ENCODE results near the gene SLC1A5. TPM values are rescaled to one million over a fixed set of nuclear protein-coding genes. Genes with fewer than 3 reads are reported as not detected.
"Not testable (repeated sequence)": the region's sequence is repeated elsewhere in the genome, so short reads cannot be mapped to it uniquely, and the experiment has no call there.

Gene SLC1A5
- total RNA-seq, 1 experiment from 2014 or later: 239 TPM

- Mint-ChIP-seq H3K36me3 (no peaks in the 10 kb centered on the region), H3K27ac (no peak overlapping the region), H3K4me3 (no peak overlapping the region), H3K27me3 (ENCODE audit: low read depth) (no peaks in the 10 kb centered on the region; the same call in 1 of the 2 replicates), H3K4me1 (peaks cover 9% of the 10 kb centered on the region), H3K9me3 (no peaks in the 10 kb centered on the region)
- ChIA-PET CTCF (interaction anchor here (1.1 kb wide), 1 partner anchor 9 kb away, joined by 3 read pairs; no protein-coding TSS in a partner anchor), POLR2A (no interaction called here)
- TF ChIP-seq KAT7 (CRISPR knock-in tag; IDR thresholded peaks at IDR 0.05; ENCODE audit: borderline replicate concordance) (no peak), TP53 (CRISPR knock-in tag; IDR thresholded peaks at IDR 0.05) (no peak), IRF1 (CRISPR knock-in tag; IDR thresholded peaks at IDR 0.05) (no peak), FOXP1 (CRISPR knock-in tag; IDR thresholded peaks at IDR 0.05; ENCODE audit: borderline replicate concordance) (no peak)
- ATAC-seq (no peak), DNase-seq (ENCODE audit: low spot score) (no peak)
Measured at GRCh38 chr19:46762245-46762890, 26.0 kb downstream of the SLC1A5 start.

DNA sequence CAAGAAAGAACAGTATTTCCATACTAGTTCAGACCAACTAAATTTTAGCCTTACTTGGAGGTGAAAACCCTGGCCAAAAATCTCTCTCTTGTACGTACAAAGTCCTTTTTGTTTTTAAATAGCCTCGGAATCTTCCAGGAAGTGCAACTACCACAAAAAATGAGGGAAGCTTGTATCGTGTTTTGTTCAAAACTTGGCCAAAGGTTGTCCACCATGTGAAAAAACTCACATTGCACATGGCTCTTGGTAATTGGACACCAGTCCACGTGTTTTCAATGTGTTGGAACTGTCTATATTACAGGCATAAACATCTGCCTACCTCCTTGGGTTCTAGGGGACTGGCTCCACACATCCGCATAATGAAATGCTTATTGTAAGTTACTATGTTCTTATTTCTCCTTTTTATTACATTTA, 27.0 kb downstream of the SLC1A5 start:
- 0 out of 2 replicates have a peak, but pooled peaks cover 1% of the 10 kb centered on the region for H3K36me3 Mint-ChIP-seq
- H3K27me3 Mint-ChIP-seq (ENCODE audit: low read depth): no peaks in the 10 kb centered on the region; the same call in 1 of the 2 replicates
- ATAC-seq: no peak
- POLR2A ChIA-PET: no interaction called here
- no peak for DNase-seq (ENCODE audit: low spot score)
- CTCF ChIA-PET: interaction anchor here (0.6 to 1.1 kb wide), 2 partner anchors 8 to 79 kb away, joined by 3 read pairs; no protein-coding TSS in a partner anchor
- TF ChIP-seq SP1 (CRISPR knock-in tag; conservative IDR thresholded peaks at IDR 0.05) (no peak), SOX15 (CRISPR knock-in tag; IDR thresholded peaks at IDR 0.05) (no peak), GRHL2 (CRISPR knock-in tag; IDR thresholded peaks at IDR 0.05; ENCODE audit: insufficient replicate concordance, severe bottlenecking) (no peak), RELA (CRISPR knock-in tag; IDR thresholded peaks at IDR 0.05; ENCODE audit: borderline replicate concordance) (no peak), ZBTB21 (CRISPR knock-in tag; IDR thresholded peaks at IDR 0.05; ENCODE audit: borderline replicate concordance) (no peak), OVOL2 (CRISPR knock-in tag; IDR thresholded peaks at IDR 0.05; ENCODE audit: borderline replicate concordance) (no peak), IRF2 (CRISPR knock-in tag; IDR thresholded peaks at IDR 0.05; ENCODE audit: borderline replicate concordance, low read depth) (no peak), ZNF416 (CRISPR knock-in tag; IDR thresholded peaks at IDR 0.05) (no peak), FOXK1 (CRISPR knock-in tag; IDR thresholded peaks at IDR 0.05) (no peak), SMAD4 (CRISPR knock-in tag; IDR thresholded peaks at IDR 0.05) (no peak), RORB (CRISPR knock-in tag; IDR thresholded peaks at IDR 0.05) (no peak), KAT7 (CRISPR knock-in tag; IDR thresholded peaks at IDR 0.05; ENCODE audit: borderline replicate concordance) (no peak), ATF2 (CRISPR knock-in tag; IDR thresholded peaks at IDR 0.05; ENCODE audit: borderline replicate concordance, low read depth) (no peak)
- TF ChIP-seq, protein P1, sequence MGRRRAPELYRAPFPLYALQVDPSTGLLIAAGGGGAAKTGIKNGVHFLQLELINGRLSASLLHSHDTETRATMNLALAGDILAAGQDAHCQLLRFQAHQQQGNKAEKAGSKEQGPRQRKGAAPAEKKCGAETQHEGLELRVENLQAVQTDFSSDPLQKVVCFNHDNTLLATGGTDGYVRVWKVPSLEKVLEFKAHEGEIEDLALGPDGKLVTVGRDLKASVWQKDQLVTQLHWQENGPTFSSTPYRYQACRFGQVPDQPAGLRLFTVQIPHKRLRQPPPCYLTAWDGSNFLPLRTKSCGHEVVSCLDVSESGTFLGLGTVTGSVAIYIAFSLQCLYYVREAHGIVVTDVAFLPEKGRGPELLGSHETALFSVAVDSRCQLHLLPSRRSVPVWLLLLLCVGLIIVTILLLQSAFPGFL (CRISPR knock-in tag; IDR thresholded peaks at IDR 0.05; ENCODE audit: borderline replicate concordance): no peak
- TF ChIP-seq, protein P2, sequence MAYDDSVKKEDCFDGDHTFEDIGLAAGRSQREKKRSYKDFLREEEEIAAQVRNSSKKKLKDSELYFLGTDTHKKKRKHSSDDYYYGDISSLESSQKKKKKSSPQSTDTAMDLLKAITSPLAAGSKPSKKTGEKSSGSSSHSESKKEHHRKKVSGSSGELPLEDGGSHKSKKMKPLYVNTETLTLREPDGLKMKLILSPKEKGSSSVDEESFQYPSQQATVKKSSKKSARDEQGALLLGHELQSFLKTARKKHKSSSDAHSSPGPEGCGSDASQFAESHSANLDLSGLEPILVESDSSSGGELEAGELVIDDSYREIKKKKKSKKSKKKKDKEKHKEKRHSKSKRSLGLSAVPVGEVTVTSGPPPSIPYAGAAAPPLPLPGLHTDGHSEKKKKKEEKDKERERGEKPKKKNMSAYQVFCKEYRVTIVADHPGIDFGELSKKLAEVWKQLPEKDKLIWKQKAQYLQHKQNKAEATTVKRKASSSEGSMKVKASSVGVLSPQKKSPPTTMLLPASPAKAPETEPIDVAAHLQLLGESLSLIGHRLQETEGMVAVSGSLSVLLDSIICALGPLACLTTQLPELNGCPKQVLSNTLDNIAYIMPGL (CRISPR knock-in tag; IDR thresholded peaks at IDR 0.05): no peak
- TF ChIP-seq, protein P3, sequence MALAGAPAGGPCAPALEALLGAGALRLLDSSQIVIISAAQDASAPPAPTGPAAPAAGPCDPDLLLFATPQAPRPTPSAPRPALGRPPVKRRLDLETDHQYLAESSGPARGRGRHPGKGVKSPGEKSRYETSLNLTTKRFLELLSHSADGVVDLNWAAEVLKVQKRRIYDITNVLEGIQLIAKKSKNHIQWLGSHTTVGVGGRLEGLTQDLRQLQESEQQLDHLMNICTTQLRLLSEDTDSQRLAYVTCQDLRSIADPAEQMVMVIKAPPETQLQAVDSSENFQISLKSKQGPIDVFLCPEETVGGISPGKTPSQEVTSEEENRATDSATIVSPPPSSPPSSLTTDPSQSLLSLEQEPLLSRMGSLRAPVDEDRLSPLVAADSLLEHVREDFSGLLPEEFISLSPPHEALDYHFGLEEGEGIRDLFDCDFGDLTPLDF (CRISPR knock-in tag; IDR thresholded peaks at IDR 0.05): no peak
- H3K9me3 Mint-ChIP-seq: no peaks in the 10 kb centered on the region
- H3K4me1 Mint-ChIP-seq: peaks cover 9% of the 10 kb centered on the region
- H3K27ac Mint-ChIP-seq: no peak overlapping the region; the same call in 1 of the 2 replicates
- H3K4me3 Mint-ChIP-seq: no peak overlapping the region

GRCh38 chr19:46760897-46761296, 27.5 kb downstream of the SLC1A5 start:
- H3K27ac Mint-ChIP-seq; H3K36me3 Mint-ChIP-seq; H3K4me1 Mint-ChIP-seq; H3K9me3 Mint-ChIP-seq; ATAC-seq; POLR2A ChIA-PET; H3K4me3 Mint-ChIP-seq; DNase-seq (ENCODE audit: low spot score); H3K27me3 Mint-ChIP-seq (ENCODE audit: low read depth): not testable (repeated sequence)
- CTCF ChIA-PET: interaction anchor here (0.6 kb wide), 1 partner anchor 79 kb away, joined by 3 read pairs; no protein-coding TSS in a partner anchor
